HG03095 (cell line): ENCODE results near the gene PHC2.
A peak's percentile ranks its signal among the peaks of the same experiment; 100 is the strongest.

Experiments
- ATAC-seq: cut with Tn5 transposase; IDR thresholded peaks from one replicate; pipeline ENCODE4 v1.9.1; 2021; ENCODE audit warnings: moderate library complexity; ENCODE audit not compliant: unreplicated experiment

The PHC2 gene

DNA sequence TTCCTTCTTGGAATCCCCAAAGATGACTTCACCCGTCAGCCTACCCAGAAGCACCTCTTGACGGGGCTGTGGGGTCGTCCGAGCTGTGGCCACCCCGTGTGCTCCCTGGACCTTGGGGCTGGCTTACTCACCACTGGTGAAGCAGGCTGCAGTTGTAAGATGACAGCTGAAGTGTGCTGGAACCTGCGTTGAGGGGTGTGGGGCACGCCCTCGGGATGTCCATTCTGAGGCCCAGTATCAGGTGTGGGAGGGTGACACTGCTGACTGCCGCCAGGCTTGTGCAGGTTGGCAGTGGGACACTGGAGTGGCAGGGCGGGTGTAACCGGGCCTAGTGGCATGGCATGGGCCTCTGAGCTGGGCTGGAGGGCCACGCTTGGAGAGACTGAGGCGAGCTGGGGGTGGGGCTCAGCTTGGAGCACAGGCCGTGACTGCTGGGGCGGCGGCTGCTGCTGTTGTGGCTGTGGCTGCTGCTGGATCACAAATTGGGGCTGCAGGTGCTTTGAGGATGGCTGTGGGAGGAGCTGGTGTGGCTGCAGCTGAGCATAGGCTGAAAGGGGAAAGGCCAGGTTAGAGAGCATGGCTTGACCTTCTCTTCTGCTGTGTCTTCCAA lies 76.1 kb downstream of the PHC2 start:
- ATAC-seq, result no peak

DNA sequence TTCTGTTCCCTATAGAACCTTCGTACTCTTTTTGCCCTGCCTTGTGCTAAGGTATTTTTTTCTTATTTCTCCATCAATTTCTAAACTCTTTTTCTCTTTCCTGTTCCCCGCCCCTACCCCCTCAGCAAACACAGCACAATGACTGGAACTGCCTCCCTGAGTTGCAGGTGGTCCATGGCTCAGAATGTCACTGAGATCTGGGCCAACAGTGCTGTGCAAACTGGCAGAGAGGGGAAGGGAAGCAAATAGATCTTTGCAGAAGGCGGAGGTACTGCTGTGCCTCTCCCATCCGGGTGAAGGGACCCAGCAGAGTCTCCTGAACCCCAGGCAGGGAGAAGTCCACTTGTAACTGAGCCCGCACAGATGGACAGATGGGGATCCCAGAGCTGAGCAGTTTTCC lies 77.4 kb downstream of the PHC2 start:
- no peak for ATAC-seq

GRCh38 chr1:33351281-33351660 lies 79.6 kb downstream of the PHC2 start:
- ATAC-seq, result no peak

GRCh38 chr1:33350611-33351280 lies 80.1 kb downstream of the PHC2 start:
- no peak for ATAC-seq

DNA sequence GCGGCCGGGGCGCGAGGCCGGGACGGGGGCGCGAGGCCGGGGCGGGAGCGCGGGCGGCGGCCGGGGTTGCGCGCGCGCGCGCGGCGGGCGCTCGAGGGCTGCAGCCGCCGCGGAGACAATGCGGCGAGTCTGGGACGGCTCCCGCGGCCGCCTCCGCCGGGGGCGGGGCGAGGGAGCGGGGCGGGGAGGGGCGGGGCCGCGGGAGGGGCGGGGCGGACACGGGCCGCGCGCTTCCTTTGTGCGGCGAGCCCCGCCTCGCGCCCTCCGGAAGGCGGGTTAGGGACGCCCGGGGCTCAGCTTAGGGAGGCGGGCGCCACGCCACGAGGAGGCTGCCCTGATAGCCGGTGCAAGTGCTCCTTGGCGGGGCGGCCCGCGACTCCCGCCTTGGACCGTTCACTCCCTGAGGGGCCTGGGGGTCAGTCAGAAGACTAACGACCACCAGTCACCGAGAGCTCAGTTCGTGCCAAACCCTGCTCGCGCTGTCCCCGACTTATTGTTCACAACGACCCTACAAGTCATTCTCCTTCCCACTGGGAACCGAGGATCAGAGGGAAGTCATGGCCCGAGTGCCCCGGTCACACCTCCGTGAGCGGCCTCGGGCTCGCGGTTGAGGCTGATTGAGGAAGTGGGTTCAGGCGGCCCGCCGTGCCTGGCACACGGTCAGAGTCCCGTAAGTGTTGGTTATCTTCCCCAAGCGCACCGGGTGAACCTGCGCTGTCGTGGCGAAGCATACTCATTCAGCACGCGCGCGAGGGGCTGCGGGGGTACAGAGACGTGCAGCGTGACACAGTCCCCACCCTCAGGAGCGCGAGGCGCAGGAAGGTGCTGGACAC lies 80.9 kb downstream of the PHC2 start:
- ATAC-seq, result peak; percentile 71

DNA sequence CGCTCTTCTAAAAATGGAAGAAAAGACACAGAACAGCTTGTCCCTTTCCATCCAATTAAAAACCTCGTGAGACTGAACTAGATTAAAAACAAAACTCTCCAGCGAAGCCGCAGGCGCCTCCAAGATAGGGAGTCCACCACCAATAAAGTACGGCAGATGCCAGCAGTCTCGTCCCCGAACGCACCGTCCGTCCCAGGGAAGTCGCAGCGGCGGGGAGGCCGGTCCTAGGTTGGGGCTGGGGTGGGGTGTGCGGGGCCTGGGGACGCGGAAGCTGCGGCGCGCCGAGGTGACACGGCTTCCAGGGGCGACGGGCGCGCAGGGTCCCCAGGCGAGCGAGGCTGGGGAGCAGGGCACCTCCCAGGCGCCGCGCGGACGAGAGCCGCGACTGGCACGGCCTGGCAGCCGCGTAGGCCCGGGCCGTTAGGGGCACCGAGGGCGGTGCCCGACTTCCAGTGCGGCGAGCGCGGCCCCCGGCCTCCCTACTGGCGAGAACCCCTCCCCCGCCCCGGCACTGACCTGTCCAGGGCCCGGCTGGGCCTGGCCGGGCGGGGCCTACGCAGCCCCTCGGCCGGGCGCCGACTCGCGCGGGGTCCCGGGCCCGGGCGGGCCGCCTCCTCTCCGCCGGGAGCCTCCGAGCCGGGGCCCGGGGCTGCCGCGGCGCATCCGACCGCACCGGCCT lies 81.7 kb downstream of the PHC2 start:
- peak; percentile 26 for ATAC-seq

GRCh38 chr1:33348676-33349080 lies 82.2 kb downstream of the PHC2 start:
- ATAC-seq, result no peak

GRCh38 chr1:33348194-33348593 lies 82.7 kb downstream of the PHC2 start:
- no peak for ATAC-seq

DNA sequence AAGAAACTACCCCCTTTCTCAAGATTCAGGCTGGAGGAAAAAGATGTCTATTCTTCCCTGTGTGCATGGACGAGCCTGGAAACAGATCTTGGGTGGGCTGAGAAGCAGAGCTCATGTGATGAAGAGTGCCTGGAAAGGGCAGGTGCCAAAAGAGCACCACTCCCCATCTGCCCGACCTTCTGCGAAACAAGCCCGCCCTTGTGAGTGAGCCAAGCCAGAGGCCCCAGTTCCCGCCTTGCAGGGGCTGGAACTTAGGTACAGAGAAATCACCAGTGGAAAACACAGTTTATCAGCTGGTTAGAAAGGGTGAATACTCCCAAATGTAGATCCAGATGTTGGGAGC lies 83.3 kb downstream of the PHC2 start:
- no peak for ATAC-seq

- no peak for ATAC-seq
Measured at GRCh38 chr1:33346927-33347649, 83.8 kb downstream of the PHC2 start.

DNA sequence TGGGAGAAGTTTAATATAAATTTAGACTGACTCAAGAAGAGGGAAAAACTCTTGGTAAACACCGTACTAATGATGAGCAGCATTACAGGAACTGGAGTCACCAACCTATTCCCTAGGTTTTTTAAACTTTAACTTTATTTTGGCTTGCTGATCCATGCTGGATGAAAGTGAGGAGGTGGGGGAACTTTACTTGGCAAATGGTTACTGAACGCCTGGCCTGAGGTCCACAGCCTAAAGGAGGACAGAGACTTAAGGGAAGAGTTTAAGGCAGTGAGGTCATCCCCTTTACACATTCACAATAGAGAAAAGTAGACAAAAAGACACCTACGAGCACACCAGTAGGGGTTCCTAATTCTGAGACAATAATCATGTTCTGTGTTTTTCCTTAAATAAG lies 84.4 kb downstream of the PHC2 start:
- ATAC-seq, result no peak

GRCh38 chr1:33344896-33345560 lies 85.9 kb downstream of the PHC2 start:
- no peak for ATAC-seq

GRCh38 chr1:33343539-33343938 lies 87.4 kb downstream of the PHC2 start:
- ATAC-seq, result no peak

DNA sequence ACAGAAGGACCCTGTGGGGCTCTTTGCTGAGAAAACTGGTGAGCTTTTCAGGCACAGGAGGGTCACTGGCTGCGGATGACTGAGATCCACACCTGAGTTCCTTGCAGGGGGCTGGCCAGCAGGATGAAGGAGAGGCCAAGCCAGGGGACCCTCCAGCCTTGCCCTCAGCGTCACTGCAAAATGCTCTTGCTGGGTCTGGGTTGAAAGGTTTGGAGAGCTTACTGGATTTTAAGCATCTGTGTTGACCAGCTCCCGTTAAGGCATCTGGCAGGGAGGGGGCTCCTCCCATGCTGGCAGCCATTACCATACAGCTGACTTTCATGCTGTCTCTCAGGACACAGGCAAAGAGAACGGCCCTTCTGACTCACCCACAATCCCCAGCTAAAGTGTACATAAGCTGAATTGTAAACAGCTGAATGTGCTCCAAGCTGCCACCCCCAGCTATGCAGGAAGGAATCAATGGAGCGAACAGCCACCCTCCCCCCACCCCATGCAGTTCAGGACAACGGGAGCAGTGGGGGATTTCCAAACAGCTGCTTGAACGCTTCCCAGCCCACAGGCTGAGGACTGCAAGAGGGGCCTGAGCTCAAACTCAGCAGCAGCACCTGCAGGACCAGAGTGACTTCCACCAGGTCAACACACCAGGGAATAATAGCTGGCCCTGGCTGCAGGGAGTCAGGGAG lies 88.7 kb downstream of the PHC2 start:
- no peak for ATAC-seq

DNA sequence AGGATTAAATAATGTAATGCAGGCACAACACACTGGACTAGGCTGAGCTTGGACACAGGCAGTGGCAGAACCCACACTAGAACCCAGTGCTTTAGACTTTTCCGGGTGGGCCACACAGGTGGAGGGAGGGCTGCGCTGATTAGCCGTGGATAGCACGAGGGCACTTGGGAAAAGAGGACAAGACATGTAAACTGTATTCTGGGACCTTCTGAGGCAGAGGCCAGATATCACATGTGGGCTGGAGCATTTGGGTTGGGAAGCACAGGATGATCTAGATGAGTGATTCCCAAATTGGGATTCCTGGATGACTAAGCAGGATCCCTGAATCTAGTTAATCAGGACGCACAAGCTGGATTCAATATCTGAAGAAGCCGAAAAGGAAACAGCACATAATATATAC lies 89.7 kb downstream of the PHC2 start:
- no peak for ATAC-seq

- no peak for ATAC-seq
Measured at GRCh38 chr1:33339413-33339812, 91.5 kb downstream of the PHC2 start.

DNA sequence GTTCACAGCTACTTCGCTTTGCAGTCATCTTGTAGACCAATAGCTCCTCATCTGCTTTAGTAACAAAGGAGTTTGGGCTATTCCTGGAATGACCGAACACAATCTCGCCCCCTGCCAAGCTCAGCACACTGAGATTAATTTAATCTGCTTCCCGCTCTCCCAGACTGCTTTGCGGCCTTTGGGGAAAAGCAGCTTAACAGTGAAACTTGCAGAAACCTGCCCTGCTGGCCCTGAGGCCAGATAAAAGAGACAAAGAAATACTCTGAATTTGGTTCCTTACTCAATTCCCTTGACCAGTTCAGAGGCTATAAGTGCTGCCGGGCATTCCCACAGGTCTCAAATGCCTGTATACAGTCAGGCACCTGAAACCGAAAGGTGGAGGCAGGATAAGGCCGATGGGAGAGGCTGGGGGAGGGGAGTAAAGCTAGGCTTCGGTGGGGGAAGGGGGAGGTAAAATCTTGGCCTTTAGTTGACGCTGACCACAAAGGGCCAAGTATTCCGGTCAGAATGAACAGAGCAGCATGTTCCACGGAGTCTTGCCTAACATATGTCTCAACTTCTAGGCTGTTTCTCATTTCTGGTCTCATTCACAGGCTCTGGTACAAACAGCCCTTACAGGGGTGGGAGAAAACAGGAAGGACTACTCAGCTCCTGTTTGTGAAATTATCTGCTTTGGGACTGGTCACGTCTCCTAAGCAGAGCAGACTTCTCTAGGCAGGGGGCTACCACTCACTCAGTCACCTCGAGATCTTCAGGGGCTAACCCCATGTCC lies 92.3 kb downstream of the PHC2 start:
- no peak for ATAC-seq

- ATAC-seq, result no peak
Measured at GRCh38 chr1:33338048-33338439, 92.9 kb downstream of the PHC2 start.

DNA sequence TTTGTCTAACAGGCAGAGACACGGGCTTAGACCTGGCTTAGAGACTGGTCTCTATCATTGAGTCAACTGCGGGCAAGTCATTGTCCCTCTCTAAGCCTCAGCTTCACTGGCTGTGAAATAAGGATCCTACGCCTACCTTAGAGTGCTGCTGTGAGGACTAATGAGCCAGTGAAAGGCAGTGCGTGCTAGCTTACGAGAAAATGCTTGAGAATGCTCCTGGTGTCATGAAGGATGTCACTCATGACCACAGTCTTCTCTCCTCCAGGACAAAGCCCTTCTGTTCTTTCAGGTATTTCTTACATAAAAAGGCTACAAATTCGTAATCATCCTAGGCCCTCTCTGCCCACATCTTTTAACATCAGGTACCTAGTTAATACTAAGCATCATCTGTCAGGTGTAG lies 93.5 kb downstream of the PHC2 start:
- ATAC-seq, result no peak
